GM18526 (cell line): Measurements from ENCODE around the gene STOX1.

Source experiments
- POLR2A ChIP-seq: IDR thresholded peaks from 3 replicates; pipeline ENCODE4 v1.6.1; 2011; ENCODE audit not compliant: insufficient read length; ENCODE audit errors: extremely low read depth

The STOX1 gene

GRCh38 chr10:68828833-68829232, 1.5 kb downstream of the STOX1 start:
- no peak for TF ChIP-seq POLR2A

GRCh38 chr10:68829521-68829920, 2.2 kb downstream of the STOX1 start:
- TF ChIP-seq POLR2A: no peak

- no peak for TF ChIP-seq POLR2A
Measured at GRCh38 chr10:68829952-68830351, 2.6 kb downstream of the STOX1 start.

GRCh38 chr10:68831961-68832455, 4.7 kb downstream of the STOX1 start:
- TF ChIP-seq POLR2A: no peak

- no peak for TF ChIP-seq POLR2A
Measured at GRCh38 chr10:68832601-68833000, 5.3 kb downstream of the STOX1 start.

- no peak for TF ChIP-seq POLR2A
Measured at GRCh38 chr10:68837626-68838322, 10.4 kb downstream of the STOX1 start.

- no peak for TF ChIP-seq POLR2A
Measured at GRCh38 chr10:68848281-68848680, 20.9 kb downstream of the STOX1 start.

GRCh38 chr10:68848806-68849205, 21.5 kb downstream of the STOX1 start:
- no peak for TF ChIP-seq POLR2A

GRCh38 chr10:68856352-68856751, 29.0 kb downstream of the STOX1 start:
- TF ChIP-seq POLR2A: no peak

- TF ChIP-seq POLR2A: no peak
Measured at GRCh38 chr10:68857005-68857404, 29.7 kb downstream of the STOX1 start.

GRCh38 chr10:68861253-68861652, 33.9 kb downstream of the STOX1 start:
- no peak for TF ChIP-seq POLR2A

- no peak for TF ChIP-seq POLR2A
Measured at GRCh38 chr10:68864611-68865010, 37.3 kb downstream of the STOX1 start.

GRCh38 chr10:68869623-68870022, 42.3 kb downstream of the STOX1 start:
- no peak for TF ChIP-seq POLR2A

GRCh38 chr10:68870061-68870460, 42.7 kb downstream of the STOX1 start:
- no peak for TF ChIP-seq POLR2A

- no peak for TF ChIP-seq POLR2A
Measured at GRCh38 chr10:68870545-68871104, 43.3 kb downstream of the STOX1 start.

GRCh38 chr10:68871105-68871711, 43.9 kb downstream of the STOX1 start:
- TF ChIP-seq POLR2A: no peak
